Stomach (tissue), 9 donors: ENCODE data around the gene BDH1. TPM values are rescaled to one million over a fixed set of nuclear protein-coding genes. Genes with fewer than 3 reads are reported as not detected.
A peak's percentile ranks its signal among the peaks of the same experiment; 100 is the strongest.

Experiments used
- DNase-seq, 2 donors: peaks; one replicate each; pipeline versions ENCODE4 v3.0.0 to v3.0.0-alpha.2; 2013 to 2019
- H3K27ac ChIP-seq, 5 donors: fragments of 200-600 bp in 4 of 5; sonication (generic) in 4 of 5; one replicate each; pipeline ENCODE4 v1.5.1; 2013 to 2019; ENCODE audit warnings: mild to moderate bottlenecking in 1 of 5, moderate library complexity in 1 of 5
- H3K27me3 ChIP-seq, 3 donors: fragments of 200-600 bp; sonication (generic); one replicate each; pipeline ENCODE4 v1.5.1; 2017 to 2019; ENCODE audit warnings: mixed run types in 1 of 3
- H3K36me3 ChIP-seq, 4 donors: fragments of 200-600 bp; sonication (generic); 1 replicate in 3 of 4; 2 replicates in 1 of 4; pipeline ENCODE4 v1.5.1; 2016 to 2019
- H3K4me1 ChIP-seq, 4 donors: fragments of 200-600 bp; sonication (generic); one replicate each; pipeline ENCODE4 v1.5.1; 2016 to 2019
- H3K4me3 ChIP-seq, 4 donors: fragments of 200-600 bp; sonication (generic) in 3 of 4; one replicate each; pipeline ENCODE4 v1.5.1; 2016 to 2019; ENCODE audit warnings: mild to moderate bottlenecking in 1 of 4
- H3K9me3 ChIP-seq, 4 donors: fragments of 200-600 bp; sonication (generic); one replicate each; pipeline ENCODE4 v1.5.1; 2016 to 2019
- CTCF ChIP-seq, 7 experiments: fragments of 450-650 bp in 4 of 7; fragments of 200-600 bp in 3 of 7; sonication (generic) in 3 of 7; IDR thresholded peaks; one replicate each; pipeline ENCODE4 v1.5.1; 2016 to 2019; ENCODE audit warnings: antibody characterized with exemption in 7 of 7, control low read depth in 2 of 7, mild to moderate bottlenecking in 1 of 7
- EP300 ChIP-seq: sonication (generic); formaldehyde crosslinking; IDR thresholded peaks from one replicate; pipeline ENCODE4 v1.6.1; 2017; ENCODE audit warnings: antibody characterized with exemption
- POLR2A ChIP-seq, 4 donors: fragments of 450-650 bp; IDR thresholded peaks; one replicate each; pipeline ENCODE4 v1.6.1; 2016; ENCODE audit warnings: antibody characterized with exemption in 4 of 4, control low read depth in 2 of 4, mild to moderate bottlenecking in 1 of 4, moderate library complexity in 1 of 4
- POLR2AphosphoS5 ChIP-seq, 3 donors: sonication (generic); formaldehyde crosslinking; IDR thresholded peaks; one replicate each; pipeline ENCODE4 v1.6.1; 2016; ENCODE audit warnings: antibody characterized with exemption in 3 of 3
- WGBS, 5 donors: extraction: QIAGEN DNeasy Blood & Tissue Kit in 3 of 5; methylation state at CpG; one replicate each; pipeline versions ENCODE4 v1.1.5 to v1.1.7; 2013 to 2018; 5-methylcytosine and 5-hydroxymethylcytosine counted together
- intact Hi-C: fragments of 100-400 bp; cut with DNase I; formaldehyde crosslinking; loops from one replicate; pipeline ENCODE4 v1.15.1; 2023; ENCODE audit warnings: low total_unique reads
- polyA plus RNA-seq, 3 donors: library from polyadenylated mRNA; stranded (reverse); fragments of 200-250 nt; gene quantifications; one replicate each; pipeline ENCODE4 v1.2.3, GENCODE V29; 2013
- total RNA-seq, 5 donors: library from RNA; depleted of rRNA; stranded (reverse); fragments of >200 nt; gene quantifications; one replicate each; pipeline versions ENCODE4 v1.1.0 to v1.2.3, GENCODE V29; 2014 to 2016
- donor health status: healthy with polysubstance abuse.
- donor health status: Bipolar disorder and iron deficiency.
- donor health status: healthy.

Gene BDH1
- total and polyA plus RNA-seq, 8 donors = 3.5 to 128 (median 20.6) TPM

GRCh38 chr3:197525706-197526105, 30.1 kb downstream of the BDH1 start:
- WGBS, 5 donors = 50 to 74% (median 62%) methylated on average over 5 of the region's 5 CpGs
- no peaks in the 10 kb centered on the region for H3K9me3 ChIP-seq
- H3K27me3 ChIP-seq = no peaks in the 10 kb centered on the region
- peaks cover 20 to 30% (median 25%) of the 10 kb centered on the region in 4 donors for H3K4me1 ChIP-seq
- H3K4me3 ChIP-seq = no peak overlapping the region
- peaks cover 0 to 62% (median 23%) of the 10 kb centered on the region in 4 donors for H3K36me3 ChIP-seq
- DNase-seq = no peak
- intact Hi-C loops = no loop called here
- H3K27ac ChIP-seq = no peak overlapping the region
- no peak for TF ChIP-seq POLR2A (IDR thresholded peaks at IDR 0.05)
- peak in 1 of 7 experiments; percentile 5 for TF ChIP-seq CTCF (IDR thresholded peaks at IDR 0.05)

- H3K9me3 ChIP-seq = no peaks in the 10 kb centered on the region
- intact Hi-C loops = no loop called here
- 72 to 92% (median 86%) methylated on average over 8 of the region's 8 CpGs for WGBS, 5 donors
- TF ChIP-seq POLR2AphosphoS5 (IDR thresholded peaks at IDR 0.05) (no peak), EP300 (no peak), POLR2A (IDR thresholded peaks at IDR 0.05) (no peak), CTCF (IDR thresholded peaks at IDR 0.05) (no peak)
- H3K27me3 ChIP-seq = no peaks in the 10 kb centered on the region
- peak overlapping the region in 3 of 5 donors; percentile 74 to 83 (median 81) for H3K27ac ChIP-seq
- no peak overlapping the region for H3K4me3 ChIP-seq
- DNase-seq = no peak
- H3K4me1 ChIP-seq = peaks cover 26 to 39% (median 32%) of the 10 kb centered on the region in 4 donors
- H3K36me3 ChIP-seq = peaks cover 0 to 52% (median 21%) of the 10 kb centered on the region in 4 donors
These were observed 31.6 kb downstream of the BDH1 start for GRCh38 chr3:197524128-197524527.

GRCh38 chr3:197523526-197523925, 32.2 kb downstream of the BDH1 start:
- Histone ChIP-seq H3K27ac (peak overlapping the region; percentile 28 to 85 (median 81)), H3K27me3 (no peaks in the 10 kb centered on the region), H3K4me1 (peaks cover 26 to 39% (median 32%) of the 10 kb centered on the region in 4 donors), H3K36me3 (peaks cover 0 to 46% (median 21%) of the 10 kb centered on the region in 4 donors), H3K9me3 (no peaks in the 10 kb centered on the region), H3K4me3 (no peak overlapping the region)
- peak in 1 of 2 donors; percentile 77 for DNase-seq
- intact Hi-C loops = no loop called here
- 35 to 62% (median 47%) methylated on average over 14 of the region's 14 CpGs for WGBS, 5 donors
- TF ChIP-seq POLR2A (IDR thresholded peaks at IDR 0.05) (no peak), POLR2AphosphoS5 (IDR thresholded peaks at IDR 0.05) (no peak), EP300 (no peak), CTCF (IDR thresholded peaks at IDR 0.05) (no peak)

- intact Hi-C loops = no loop called here
- H3K27me3 ChIP-seq = no peaks in the 10 kb centered on the region
- no peak for DNase-seq
- H3K36me3 ChIP-seq = peaks cover 0 to 40% (median 19%) of the 10 kb centered on the region in 4 donors
- peaks cover 26 to 39% (median 32%) of the 10 kb centered on the region in 4 donors for H3K4me1 ChIP-seq
- WGBS, 5 donors = 71 to 77% (median 73%) methylated on average over 5 of the region's 5 CpGs
- no peaks in the 10 kb centered on the region for H3K9me3 ChIP-seq
- no peak for TF ChIP-seq POLR2AphosphoS5 (IDR thresholded peaks at IDR 0.05)
- no peak for TF ChIP-seq EP300
- no peak for TF ChIP-seq POLR2A (IDR thresholded peaks at IDR 0.05)
- TF ChIP-seq CTCF (IDR thresholded peaks at IDR 0.05) = no peak
- no peak overlapping the region for H3K4me3 ChIP-seq
- peak overlapping the region; percentile 36 to 85 (median 81) for H3K27ac ChIP-seq
These were observed 32.8 kb downstream of the BDH1 start for GRCh38 chr3:197522881-197523441.
